HG03095 (cell line): ENCODE measurements around the gene SEC61A2.
"Not testable (repeated sequence)": the region's sequence is repeated elsewhere in the genome, so short reads cannot be mapped to it uniquely, and the experiment has no call there.

Experiments
- ATAC-seq: cut with Tn5 transposase; IDR thresholded peaks from one replicate; pipeline ENCODE4 v1.9.1; 2021; ENCODE audit warnings: moderate library complexity; ENCODE audit not compliant: unreplicated experiment

The SEC61A2 gene

GRCh38 chr10:12129222-12130111 is at the start of gene SEC61A2:
Gene SEC61A2, plus strand, starts transcription at chr10:12129677. Its CDS starts 111 bp downstream, at chr10:12129788.
- ATAC-seq, result peak; percentile 91

- ATAC-seq, result no peak
These were observed 48.0 kb upstream of the SEC61A2 start for GRCh38 chr10:12081470-12081869.

- no peak for ATAC-seq
These were observed 47.5 kb upstream of the SEC61A2 start for GRCh38 chr10:12081879-12082557.

- no peak for ATAC-seq
These were observed 40.6 kb upstream of the SEC61A2 start for GRCh38 chr10:12088919-12089318.

GRCh38 chr10:12091421-12091820 is 38.1 kb upstream of the SEC61A2 start:
- no peak for ATAC-seq

- not testable (repeated sequence) for ATAC-seq
These were observed 32.1 kb upstream of the SEC61A2 start for GRCh38 chr10:12097361-12097760.

- no peak for ATAC-seq
These were observed 31.7 kb upstream of the SEC61A2 start for GRCh38 chr10:12097791-12098190.

GRCh38 chr10:12098966-12099365 is 30.5 kb upstream of the SEC61A2 start:
- no peak for ATAC-seq

- ATAC-seq, result no peak
These were observed 25.7 kb upstream of the SEC61A2 start for GRCh38 chr10:12103802-12104201.

- no peak for ATAC-seq
These were observed 21.7 kb upstream of the SEC61A2 start for GRCh38 chr10:12107781-12108180.

GRCh38 chr10:12109286-12109685 is 20.2 kb upstream of the SEC61A2 start:
- no peak for ATAC-seq

GRCh38 chr10:12111528-12111927 is 17.9 kb upstream of the SEC61A2 start:
- ATAC-seq, result no peak

- no peak for ATAC-seq
These were observed 15.8 kb upstream of the SEC61A2 start for GRCh38 chr10:12113627-12114026.

GRCh38 chr10:12121673-12122072 is 7.8 kb upstream of the SEC61A2 start:
- no peak for ATAC-seq

GRCh38 chr10:12130237-12130872 is 878 bp downstream of the SEC61A2 start:
- ATAC-seq, result no peak

- ATAC-seq, result no peak
These were observed 6.2 kb downstream of the SEC61A2 start for GRCh38 chr10:12135631-12136030.

GRCh38 chr10:12140038-12140437 is 10.6 kb downstream of the SEC61A2 start:
- ATAC-seq, result no peak

- ATAC-seq, result no peak
These were observed 15.1 kb downstream of the SEC61A2 start for GRCh38 chr10:12144538-12144937.

- ATAC-seq, result no peak
These were observed 20.7 kb downstream of the SEC61A2 start for GRCh38 chr10:12150163-12150562.

GRCh38 chr10:12154516-12154915 is 25.0 kb downstream of the SEC61A2 start:
- no peak for ATAC-seq

- no peak for ATAC-seq
These were observed 27.1 kb downstream of the SEC61A2 start for GRCh38 chr10:12156367-12157123.
